Neural progenitor cell (in vitro differentiated cells): ENCODE results near the gene CENPP.

Experiments used
- CTCF ChIP-seq: fragments of 200-600 bp; sonication (generic); IDR thresholded peaks from 2 replicates; pipeline ENCODE4 v1.5.1; 2017; ENCODE audit warnings: antibody characterized with exemption, mild to moderate bottlenecking
- EZH2 ChIP-seq: fragments of 200-600 bp; sonication (generic); IDR thresholded peaks from 2 replicates; pipeline ENCODE4 v1.6.1; 2017; ENCODE audit warnings: antibody characterized with exemption, mild to moderate bottlenecking, moderate library complexity
- EZH2phosphoT487 ChIP-seq: fragments of 200-600 bp; sonication (generic); IDR thresholded peaks from 2 replicates; pipeline ENCODE4 v1.6.1; 2017; ENCODE audit warnings: antibody characterized with exemption

GRCh38 chr9:92592537-92592936, 266.8 kb downstream of the CENPP start:
- no peak for TF ChIP-seq CTCF
- TF ChIP-seq EZH2, result no peak
- no peak for TF ChIP-seq EZH2phosphoT487
